Measurements from ENCODE around the gene TMEM218. TPM values are rescaled to one million over a fixed set of nuclear protein-coding genes. Genes with fewer than 3 reads are reported as not detected.

TMEM218 gene
- polyA plus RNA-seq, 1 experiment = 15.1 TPM

- ChIA-PET CTCF (no interaction called here), POLR2A (no interaction called here)
- no peaks in the 10 kb centered on the region for H3K36me3 ChIP-seq (ENCODE audit: control insufficient read depth, insufficient read depth, low read length)
- no peak for TF ChIP-seq CTCF (IDR thresholded peaks at IDR 0.05; ENCODE audit: insufficient read depth, low read depth, low read length)
- H3K4me3 ChIP-seq (ENCODE audit: low read depth, low read length) = no peak overlapping the region
- no peak for DNase-seq (ENCODE audit: low read depth)
- no peaks in the 10 kb centered on the region for H3K27me3 ChIP-seq (ENCODE audit: control insufficient read depth, insufficient read depth, low read length)
These were observed 58.3 kb downstream of the TMEM218 start for GRCh38 chr11:125053167-125053566.

GRCh38 chr11:125052047-125052446, 59.4 kb downstream of the TMEM218 start:
- Histone ChIP-seq H3K27me3 (ENCODE audit: control insufficient read depth, insufficient read depth, low read length) (no peaks in the 10 kb centered on the region), H3K4me3 (ENCODE audit: low read depth, low read length) (no peak overlapping the region), H3K36me3 (ENCODE audit: control insufficient read depth, insufficient read depth, low read length) (no peaks in the 10 kb centered on the region)
- no peak for TF ChIP-seq CTCF (IDR thresholded peaks at IDR 0.05; ENCODE audit: insufficient read depth, low read depth, low read length)
- ChIA-PET POLR2A (no interaction called here), CTCF (no interaction called here)
- DNase-seq (ENCODE audit: low read depth) = no peak

GRCh38 chr11:125049164-125049792, 62.1 kb downstream of the TMEM218 start:
- Histone ChIP-seq H3K36me3 (ENCODE audit: control insufficient read depth, insufficient read depth, low read length) (no peaks in the 10 kb centered on the region), H3K4me3 (ENCODE audit: low read depth, low read length) (no peak overlapping the region), H3K27me3 (ENCODE audit: control insufficient read depth, insufficient read depth, low read length) (no peaks in the 10 kb centered on the region)
- POLR2A ChIA-PET = no interaction called here
- DNase-seq (ENCODE audit: low read depth) = no peak
- no peak for TF ChIP-seq CTCF (IDR thresholded peaks at IDR 0.05; ENCODE audit: insufficient read depth, low read depth, low read length)
- CTCF ChIA-PET = interaction anchor here (1.1 kb wide), 1 partner anchor 14 kb away, joined by 4 read pairs; the partner anchor contains the start of gene SLC37A2

Other genes starting within 250 kb of the TMEM218 start
- 17.2 and 27.8 TPM in 2 replicates for gene ROBO3, start 246.2 kb downstream of the TMEM218 start, polyA plus RNA-seq (2011; rRNA removed)
- 0.10 and 0.26 TPM in 2 replicates for gene ROBO4, start 213.8 kb downstream of the TMEM218 start, polyA plus RNA-seq (2011; rRNA removed)
- gene HEPN1, start 192.4 kb downstream of the TMEM218 start, polyA plus RNA-seq (2011; rRNA removed) = not detected in 2 replicates
- gene HEPACAM, start 175.6 kb downstream of the TMEM218 start, polyA plus RNA-seq (2011; rRNA removed) = 0.06 TPM in 1 of 2 replicates, not detected in the other
- gene CCDC15, start 157.4 kb downstream of the TMEM218 start, polyA plus RNA-seq (2011; rRNA removed) = 0.66 and 1.3 TPM in 2 replicates
- 0.63 and 0.75 TPM in 2 replicates for gene SLC37A2, start 48.3 kb downstream of the TMEM218 start, polyA plus RNA-seq (2011; rRNA removed)
- gene PKNOX2, start 53.1 kb upstream of the TMEM218 start, polyA plus RNA-seq (2011; rRNA removed) = 0.02 TPM in 1 of 2 replicates, not detected in the other